HG02943 (cell line): ENCODE results near the gene AGAP6.
"Not testable (repeated sequence)": the region's sequence is repeated elsewhere in the genome, so short reads cannot be mapped to it uniquely, and the experiment has no call there.

Experiments
- ATAC-seq: cut with Tn5 transposase; IDR thresholded peaks from one replicate; pipeline ENCODE4 v1.9.1; 2021; ENCODE audit warnings: mild to moderate bottlenecking, low read depth, moderate library complexity; ENCODE audit not compliant: unreplicated experiment

AGAP6 gene

GRCh38 chr10:50024716-50025383 lies 36.6 kb downstream of the AGAP6 start:
- not testable (repeated sequence) for ATAC-seq

DNA sequence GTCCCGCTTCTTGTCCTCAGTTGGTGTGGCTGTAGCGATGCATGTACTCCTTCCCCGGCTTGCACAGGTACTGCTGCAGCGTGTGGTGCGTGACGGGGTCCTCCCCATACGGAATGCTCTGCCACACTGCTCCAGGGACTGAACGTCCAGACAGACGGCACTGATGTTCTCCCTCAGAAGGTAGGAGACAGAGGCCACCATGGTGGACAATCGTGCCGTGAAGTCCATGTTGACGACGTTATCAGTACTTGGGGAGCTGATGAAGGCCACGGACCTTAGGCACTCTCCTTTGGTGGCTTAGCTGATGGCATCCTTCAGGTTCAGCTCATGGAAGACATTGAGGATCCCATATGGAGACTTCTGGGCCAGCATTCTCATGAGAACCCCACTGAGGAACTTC lies 37.4 kb downstream of the AGAP6 start:
- no peak for ATAC-seq

DNA sequence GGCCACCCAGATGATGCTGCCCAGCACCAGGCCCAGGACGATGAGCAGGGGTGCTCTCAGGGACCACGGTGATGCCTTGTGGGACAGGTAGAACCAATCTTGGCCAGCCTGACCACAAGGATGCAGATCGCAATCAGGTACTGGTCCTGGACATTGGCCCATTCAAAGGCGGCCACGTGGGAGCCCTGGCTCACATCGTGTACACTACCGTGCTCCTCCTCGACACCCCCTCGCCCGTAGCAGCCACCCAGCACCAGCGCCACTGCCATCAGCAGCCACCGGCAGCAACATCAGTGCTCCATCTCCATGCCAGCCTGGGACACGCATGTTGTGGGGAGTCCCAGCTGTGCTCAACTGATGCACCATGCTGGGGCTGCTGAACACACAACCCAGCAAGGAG lies 39.0 kb downstream of the AGAP6 start:
- no peak for ATAC-seq

DNA sequence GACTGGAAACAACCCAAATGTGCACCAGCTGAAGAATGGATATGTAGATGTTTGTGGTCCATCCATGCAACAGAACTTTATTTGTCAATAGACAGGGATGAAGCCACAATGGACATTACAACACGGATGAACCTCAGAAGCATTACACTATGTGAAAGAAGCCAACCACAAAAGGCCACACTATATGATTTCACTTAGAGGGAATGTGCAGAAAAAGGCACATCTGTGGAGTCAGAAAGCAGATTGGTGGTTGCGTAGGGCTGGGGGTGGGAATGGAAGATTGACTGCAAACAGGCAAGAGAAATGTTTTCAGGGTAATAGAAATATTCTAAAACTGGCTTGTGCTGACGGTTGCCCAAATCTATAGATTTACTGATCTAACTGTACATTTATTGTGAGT lies 45.3 kb downstream of the AGAP6 start:
- no peak for ATAC-seq

GRCh38 chr10:50035337-50035736 lies 47.1 kb downstream of the AGAP6 start:
- not testable (repeated sequence) for ATAC-seq

- no peak for ATAC-seq
These were observed 56.9 kb downstream of the AGAP6 start for GRCh38 chr10:50044941-50045664.

GRCh38 chr10:50046457-50046856 lies 58.3 kb downstream of the AGAP6 start:
- ATAC-seq: not testable (repeated sequence)

GRCh38 chr10:50047594-50047993 lies 59.4 kb downstream of the AGAP6 start:
- ATAC-seq: not testable (repeated sequence)

DNA sequence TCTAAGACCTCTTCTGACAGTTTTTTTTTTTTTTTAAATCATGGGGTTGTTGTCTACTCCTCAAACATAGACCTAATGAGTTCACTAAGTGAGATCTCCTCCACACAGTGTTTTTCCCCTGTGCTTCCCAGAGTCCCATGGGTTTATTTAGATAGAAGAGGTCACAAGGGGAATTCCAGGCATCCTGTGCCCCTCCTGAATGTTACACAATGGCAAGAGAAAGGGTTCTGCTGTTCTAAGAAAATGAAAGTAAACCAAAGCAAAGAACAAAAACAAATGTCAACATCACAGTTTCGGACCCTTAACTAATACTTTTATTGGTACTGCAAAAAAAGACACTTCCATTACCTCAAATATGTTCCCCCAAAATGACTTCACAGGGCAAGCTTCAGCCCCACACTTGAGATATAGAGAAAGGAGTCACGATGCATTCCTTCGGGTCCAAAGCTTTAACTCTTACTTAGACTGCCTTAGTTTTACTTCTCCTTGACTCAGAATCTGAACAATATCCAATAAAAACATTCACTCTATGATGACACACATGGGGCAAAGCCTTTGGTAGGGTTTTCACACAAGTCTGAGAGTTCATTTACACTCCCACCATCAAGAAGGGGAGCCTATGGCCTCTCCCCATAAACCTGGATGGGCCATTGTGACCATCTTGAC lies 63.9 kb downstream of the AGAP6 start:
- ATAC-seq: not testable (repeated sequence)

DNA sequence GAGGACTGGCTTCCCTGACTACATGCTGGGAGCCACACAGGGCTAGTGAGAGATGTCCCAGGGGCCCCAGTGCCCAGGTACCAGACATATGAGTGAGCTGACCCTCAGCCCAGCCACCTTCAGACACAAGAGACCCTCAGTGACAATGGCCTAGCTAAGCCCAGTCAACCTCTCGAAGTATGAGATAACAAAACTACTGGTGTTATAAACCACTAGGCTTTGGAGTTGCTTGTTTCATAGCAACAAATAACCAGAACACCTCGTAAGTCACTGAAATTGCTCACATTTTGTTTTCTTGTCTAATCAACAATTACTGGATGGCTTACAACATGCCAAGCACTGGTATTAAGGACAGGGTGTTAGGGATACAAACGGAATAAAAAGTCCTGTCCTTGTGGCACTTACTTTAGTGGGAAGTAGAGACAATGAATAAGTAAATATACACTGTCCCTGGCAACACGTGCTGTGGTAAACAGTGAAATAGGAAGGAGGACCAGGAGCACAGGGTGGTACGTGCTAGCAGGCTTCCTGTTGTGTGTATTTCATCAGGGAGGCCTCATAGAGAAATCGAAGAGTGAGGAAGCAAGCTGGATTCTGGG lies 64.7 kb downstream of the AGAP6 start:
- ATAC-seq: not testable (repeated sequence)

DNA sequence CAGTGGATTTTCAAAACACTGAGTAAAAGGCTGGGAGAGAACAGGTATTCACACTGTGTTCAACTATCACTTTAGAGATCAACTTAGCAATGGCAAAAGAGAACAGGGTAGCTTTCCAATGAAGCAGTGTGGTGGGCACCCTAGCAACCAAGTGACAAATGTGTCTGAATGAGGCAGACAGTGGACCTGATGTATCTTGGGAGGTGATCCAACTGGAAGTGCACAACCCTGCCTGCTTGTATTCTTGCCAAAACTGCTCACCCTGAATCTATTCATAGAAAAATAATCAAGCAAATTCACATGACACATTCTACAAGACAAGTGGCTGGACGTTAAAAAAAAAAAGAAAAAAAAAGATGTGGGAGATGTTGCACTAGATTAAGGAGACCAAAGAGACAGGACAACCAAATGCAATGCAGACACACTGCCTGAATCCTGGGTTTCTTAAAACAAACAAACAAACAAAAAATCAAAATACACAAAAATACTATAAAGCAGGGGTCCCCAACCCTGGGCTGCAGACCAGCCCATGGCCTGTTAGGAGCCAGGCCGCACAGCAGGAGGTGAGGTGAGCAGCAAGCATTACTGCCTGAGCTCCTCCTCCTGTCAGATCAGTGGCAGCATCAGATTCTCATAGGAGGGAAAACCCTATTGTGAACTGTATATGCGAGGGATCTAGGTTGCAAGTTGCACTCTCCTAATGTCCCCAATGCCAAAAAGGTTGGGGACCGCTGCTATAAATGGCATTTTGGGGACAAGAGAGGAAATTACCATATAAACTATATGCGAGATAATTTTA lies 67.5 kb downstream of the AGAP6 start:
- not testable (repeated sequence) for ATAC-seq

DNA sequence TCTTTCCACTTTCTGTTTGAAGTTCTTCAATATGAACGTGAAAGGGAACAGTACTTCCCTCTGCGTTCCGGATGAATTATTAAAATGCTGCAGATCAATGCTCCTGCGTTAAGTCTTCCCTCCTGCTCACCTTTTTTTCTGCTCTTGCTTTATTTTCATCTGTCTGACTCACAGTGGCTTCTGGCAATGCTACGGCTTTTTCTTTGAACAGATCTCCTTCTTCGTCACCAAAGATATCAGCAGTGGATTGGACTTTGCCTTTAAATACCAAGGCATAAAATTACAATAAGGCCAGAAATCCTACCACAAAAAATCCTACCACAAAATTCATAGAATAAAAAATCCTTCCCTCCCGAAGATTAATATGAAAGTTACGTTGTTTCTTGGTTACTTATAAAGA lies 68.4 kb downstream of the AGAP6 start:
- ATAC-seq: not testable (repeated sequence)

GRCh38 chr10:50058727-50059126 lies 70.5 kb downstream of the AGAP6 start:
- not testable (repeated sequence) for ATAC-seq

- not testable (repeated sequence) for ATAC-seq
These were observed 71.7 kb downstream of the AGAP6 start for GRCh38 chr10:50059946-50060345.
